Esophagus (tissue), 2 donors: Measurements from ENCODE around the gene GSDMA. TPM values are rescaled to one million over a fixed set of nuclear protein-coding genes. Genes with fewer than 3 reads are reported as not detected.
A peak's percentile ranks its signal among the peaks of the same experiment; 100 is the strongest.

ENCODE experiments used
- H3K27ac ChIP-seq, 2 donors: one replicate each; pipeline ENCODE4 v1.5.1; 2013; ENCODE audit warnings: low read depth in 2 of 2, mild to moderate bottlenecking in 2 of 2, inconsistent platforms in 1 of 2, low read length in 1 of 2, moderate library complexity in 1 of 2
- H3K27me3 ChIP-seq, 2 donors: one replicate each; pipeline ENCODE4 v1.6.1; 2013; ENCODE audit warnings: low read length in 2 of 2, control low read depth in 1 of 2, mild to moderate bottlenecking in 1 of 2; ENCODE audit not compliant: insufficient read depth in 2 of 2, control insufficient read depth in 1 of 2
- H3K36me3 ChIP-seq, 2 donors: one replicate each; pipeline ENCODE4 v1.6.1; 2013; ENCODE audit warnings: low read length in 1 of 2; ENCODE audit not compliant: control insufficient read depth in 2 of 2, insufficient read depth in 2 of 2
- H3K4me1 ChIP-seq, 2 donors: one replicate each; pipeline ENCODE4 v1.6.1; 2013; ENCODE audit warnings: low read length in 1 of 2; ENCODE audit not compliant: control insufficient read depth in 2 of 2, insufficient read depth in 2 of 2
- H3K4me3 ChIP-seq, 2 donors: one replicate each; pipeline ENCODE4 v1.5.1; 2013; ENCODE audit warnings: low read length in 2 of 2, mild to moderate bottlenecking in 2 of 2, low read depth in 1 of 2, moderate library complexity in 1 of 2
- H3K9me3 ChIP-seq, 2 donors: one replicate each; pipeline ENCODE4 v1.6.1; 2013; ENCODE audit warnings: mild to moderate bottlenecking in 2 of 2, low read depth in 1 of 2, low read length in 1 of 2, moderate library complexity in 1 of 2; ENCODE audit not compliant: control insufficient read depth in 2 of 2, insufficient read depth in 1 of 2
- WGBS, 2 donors: extraction: QIAGEN DNeasy Blood & Tissue Kit; methylation state at CpG; one replicate each; pipeline ENCODE4 v1.1.7; 2013; 5-methylcytosine and 5-hydroxymethylcytosine counted together
- polyA plus RNA-seq, 2 donors: library from polyadenylated mRNA; stranded (reverse); fragments of 200-250 nt; gene quantifications; one replicate each; pipeline ENCODE4 v1.2.3, GENCODE V29; 2013
- donor health status: healthy with polysubstance abuse.
- donor health status: Bipolar disorder and iron deficiency.

The GSDMA gene
- polyA plus RNA-seq, 2 donors, result 0.59 to 0.98 TPM

DNA sequence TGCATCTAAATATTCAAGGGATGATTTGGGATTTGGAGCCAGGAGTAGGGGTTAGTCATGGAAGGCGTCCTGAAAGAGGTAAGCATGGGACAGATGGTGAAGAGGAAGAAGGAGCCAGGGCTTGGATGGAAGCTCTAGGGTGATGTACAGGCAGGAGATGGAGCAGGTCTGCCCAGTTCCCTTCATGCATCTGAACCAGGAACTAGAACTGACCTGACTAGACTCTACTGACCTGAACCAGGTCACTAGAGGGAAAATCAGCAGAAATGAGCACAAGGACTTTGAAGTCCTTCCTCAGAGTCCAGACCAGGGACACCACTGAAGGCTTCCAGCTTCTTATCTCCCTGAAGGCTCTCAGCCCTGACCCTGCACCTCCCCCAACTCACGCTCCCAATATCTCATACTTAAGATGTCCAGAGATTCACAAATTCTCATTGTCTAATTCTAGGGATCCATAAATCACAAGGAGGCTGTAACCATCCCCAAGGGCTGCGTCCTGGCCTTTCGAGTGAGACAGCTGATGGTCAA is 8.3 kb downstream of the GSDMA start:
- H3K4me3 ChIP-seq, result no peak overlapping the region
- H3K36me3 ChIP-seq, result no peaks in the 10 kb centered on the region
- no peak overlapping the region for H3K27ac ChIP-seq
- no peaks in the 10 kb centered on the region for H3K9me3 ChIP-seq
- H3K27me3 ChIP-seq, result peaks cover 0 to 3% of the 10 kb centered on the region in 2 donors
- 89 to 91% methylated on average over 4 of the region's 4 CpGs for WGBS, 2 donors
- no peaks in the 10 kb centered on the region for H3K4me1 ChIP-seq

- Histone ChIP-seq H3K27me3 (peaks cover 0 to under 1% of the 10 kb centered on the region in 2 donors), H3K4me3 (no peak overlapping the region), H3K4me1 (no peaks in the 10 kb centered on the region), H3K36me3 (no peaks in the 10 kb centered on the region), H3K27ac (no peak overlapping the region), H3K9me3 (no peaks in the 10 kb centered on the region)
- WGBS, 2 donors, result 34 to 47% methylated on average over 3 of the region's 3 CpGs
Observed at GRCh38 chr17:39972271-39972670, 9.5 kb downstream of the GSDMA start.

- Histone ChIP-seq H3K4me1 (no peaks in the 10 kb centered on the region), H3K27ac (no peak overlapping the region), H3K9me3 (no peaks in the 10 kb centered on the region), H3K36me3 (no peaks in the 10 kb centered on the region), H3K4me3 (no peak overlapping the region), H3K27me3 (no peaks in the 10 kb centered on the region)
- WGBS, 2 donors, result 82 to 83% methylated on average over 2 of the region's 2 CpGs
Observed at GRCh38 chr17:39973496-39973895, 10.7 kb downstream of the GSDMA start.

GRCh38 chr17:39974433-39974832 is 11.6 kb downstream of the GSDMA start:
- Histone ChIP-seq H3K4me3 (no peak overlapping the region), H3K27me3 (no peaks in the 10 kb centered on the region), H3K27ac (no peak overlapping the region), H3K36me3 (no peaks in the 10 kb centered on the region), H3K9me3 (no peaks in the 10 kb centered on the region), H3K4me1 (no peaks in the 10 kb centered on the region)
- 78 to 79% methylated on average over 5 of the region's 5 CpGs for WGBS, 2 donors

DNA sequence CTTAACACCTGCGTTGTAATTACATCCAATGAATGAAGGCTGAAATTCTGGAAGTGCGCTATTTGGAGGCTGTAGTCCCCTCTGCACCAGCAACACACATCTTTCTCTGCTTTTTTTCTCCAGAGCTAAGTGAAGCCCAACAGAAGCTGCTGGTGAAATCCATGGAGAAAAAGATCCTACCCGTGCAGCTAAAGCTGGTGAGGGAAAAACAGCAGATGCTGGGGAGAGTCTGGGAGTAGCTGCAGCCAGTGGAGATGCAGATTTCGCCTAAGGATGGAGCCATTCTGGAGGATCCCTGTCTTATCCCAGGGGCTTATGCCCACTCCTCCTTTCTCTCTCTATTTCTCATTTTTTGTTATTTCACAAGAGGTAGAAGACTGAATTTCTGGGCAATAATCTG is 13.0 kb downstream of the GSDMA start:
- WGBS, 2 donors, result 70% methylated on average over 4 of the region's 4 CpGs
- no peak overlapping the region for H3K4me3 ChIP-seq
- H3K4me1 ChIP-seq, result no peaks in the 10 kb centered on the region
- H3K27ac ChIP-seq, result no peak overlapping the region
- H3K27me3 ChIP-seq, result no peaks in the 10 kb centered on the region
- no peaks in the 10 kb centered on the region for H3K9me3 ChIP-seq
- no peaks in the 10 kb centered on the region for H3K36me3 ChIP-seq

DNA sequence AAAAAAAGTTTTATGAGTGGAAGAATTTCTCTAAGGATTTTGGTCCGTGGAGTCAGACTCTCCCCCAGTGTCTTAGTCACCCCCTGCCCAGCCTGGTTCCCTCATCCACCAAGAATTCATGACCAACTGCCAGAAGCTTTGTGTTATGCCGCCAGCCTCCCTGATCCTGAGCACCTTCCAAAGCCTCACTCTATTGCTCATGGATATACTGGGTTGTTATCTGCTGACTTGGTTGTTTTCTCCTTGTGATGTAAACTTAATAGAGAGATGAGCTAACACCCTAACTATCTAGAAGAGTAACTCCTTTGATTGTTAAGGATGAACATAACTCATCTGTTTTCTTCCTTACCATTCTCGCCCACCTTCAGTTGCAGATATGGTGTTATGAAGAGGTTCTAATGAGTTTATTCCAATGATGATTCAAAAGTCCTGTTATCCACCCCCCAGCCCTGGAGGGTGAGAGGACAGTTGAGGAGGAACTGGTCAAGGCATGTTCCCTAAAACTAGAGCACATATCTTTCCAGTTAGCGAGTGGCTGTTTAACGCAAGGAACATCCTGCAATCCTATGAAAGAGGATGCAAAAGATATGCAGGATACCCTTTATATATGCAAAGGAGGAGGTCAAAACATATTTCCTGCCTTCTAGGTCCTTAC is 16.3 kb downstream of the GSDMA start:
- H3K4me1 ChIP-seq, result no peaks in the 10 kb centered on the region
- H3K27me3 ChIP-seq, result no peaks in the 10 kb centered on the region
- peaks cover 0 to 1% of the 10 kb centered on the region in 2 donors for H3K36me3 ChIP-seq
- H3K9me3 ChIP-seq, result no peaks in the 10 kb centered on the region
- no peak overlapping the region for H3K4me3 ChIP-seq
- 62 to 68% methylated on average over 5 of the region's 5 CpGs for whole genome bisulfite sequencing, 2 donors
- H3K27ac ChIP-seq, result no peak overlapping the region

DNA sequence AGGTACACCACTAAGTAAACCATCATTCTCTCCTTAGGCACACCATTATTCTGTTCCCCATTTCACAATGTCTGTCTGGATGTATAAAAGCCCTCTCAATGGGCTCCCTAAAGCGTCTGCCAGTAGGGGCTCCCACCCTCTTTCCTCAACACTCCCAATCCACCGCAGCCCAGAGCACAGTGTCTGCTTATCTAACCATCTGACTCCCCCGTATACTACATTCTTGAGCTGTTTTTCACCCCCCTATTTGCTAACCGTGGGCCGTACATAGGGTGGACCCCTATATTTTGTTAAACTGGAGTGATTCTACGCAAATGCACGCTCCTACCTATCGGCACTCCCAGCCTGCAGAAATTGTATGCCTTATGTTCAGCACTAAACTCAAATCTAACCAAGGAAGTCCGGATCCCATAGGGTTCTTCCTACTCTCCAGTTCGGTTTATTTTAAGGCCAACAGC is 17.1 kb downstream of the GSDMA start:
- H3K27me3 ChIP-seq, result no peaks in the 10 kb centered on the region
- no peaks in the 10 kb centered on the region for H3K4me1 ChIP-seq
- peaks cover 6 to 9% of the 10 kb centered on the region in 2 donors for H3K36me3 ChIP-seq
- no peaks in the 10 kb centered on the region for H3K9me3 ChIP-seq
- H3K4me3 ChIP-seq, result peak overlapping the region; percentile 70 to 87
- 1% methylated on average over 10 of the region's 10 CpGs for WGBS, 2 donors
- H3K27ac ChIP-seq, result peak overlapping the region; percentile 63 to 90

DNA sequence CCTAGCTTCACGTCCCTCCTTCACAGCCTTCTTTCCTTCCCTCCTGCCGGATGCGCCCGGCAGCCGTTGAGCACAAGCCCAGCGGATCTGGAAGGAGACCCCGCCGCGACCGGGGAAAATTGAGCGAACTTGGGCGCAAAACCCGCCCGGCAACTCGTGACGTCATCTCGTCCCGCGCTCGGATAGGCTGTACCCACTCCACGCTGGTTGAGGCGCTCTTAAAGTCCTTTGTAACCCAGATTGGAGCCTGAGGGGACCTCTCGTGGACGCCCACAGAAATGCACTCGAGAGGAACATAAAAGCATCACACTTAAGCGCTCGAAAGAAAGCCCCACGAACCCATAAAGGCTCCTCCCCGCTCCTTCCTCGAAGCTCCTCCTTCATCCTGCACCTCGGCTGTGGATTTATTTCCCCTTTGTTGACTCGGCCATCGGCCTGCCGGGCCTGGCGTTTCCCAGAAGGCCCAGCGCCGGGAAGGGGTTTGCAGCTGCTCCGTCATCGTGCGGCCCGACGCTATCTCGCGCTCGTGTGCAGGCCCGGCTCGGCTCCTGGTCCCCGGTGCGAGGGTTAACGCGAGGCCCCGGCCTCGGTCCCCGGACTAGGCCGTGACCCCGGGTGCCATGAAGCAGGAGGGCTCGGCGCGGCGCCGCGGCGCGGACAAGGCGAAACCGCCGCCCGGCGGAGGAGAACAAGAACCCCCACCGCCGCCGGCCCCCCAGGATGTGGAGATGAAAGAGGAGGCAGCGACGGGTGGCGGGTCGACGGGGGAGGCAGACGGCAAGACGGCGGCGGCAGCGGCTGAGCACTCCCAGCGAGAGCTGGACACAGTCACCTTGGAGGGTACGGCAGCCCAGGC is 17.8 kb downstream of the GSDMA start, which contains the start of gene PSMD3:
Gene PSMD3 (plus strand): TSS at position 457 of the 856 bp plus-strand sequence. CDS start 164 bp downstream, at position 621.
- Histone ChIP-seq H3K27ac (peak within 1 kb of the TSS; percentile 91 to 96), H3K4me3 (peak within 1 kb of the TSS; percentile 87 to 91), H3K4me1 (no peaks in the 10 kb centered on the region), H3K9me3 (no peaks in the 10 kb centered on the region), H3K36me3 (peaks cover 6 to 13% of the 10 kb centered on the region in 2 donors), H3K27me3 (no peaks in the 10 kb centered on the region)
- 0% methylated on average over 84 of the region's 84 CpGs for WGBS, 2 donors

DNA sequence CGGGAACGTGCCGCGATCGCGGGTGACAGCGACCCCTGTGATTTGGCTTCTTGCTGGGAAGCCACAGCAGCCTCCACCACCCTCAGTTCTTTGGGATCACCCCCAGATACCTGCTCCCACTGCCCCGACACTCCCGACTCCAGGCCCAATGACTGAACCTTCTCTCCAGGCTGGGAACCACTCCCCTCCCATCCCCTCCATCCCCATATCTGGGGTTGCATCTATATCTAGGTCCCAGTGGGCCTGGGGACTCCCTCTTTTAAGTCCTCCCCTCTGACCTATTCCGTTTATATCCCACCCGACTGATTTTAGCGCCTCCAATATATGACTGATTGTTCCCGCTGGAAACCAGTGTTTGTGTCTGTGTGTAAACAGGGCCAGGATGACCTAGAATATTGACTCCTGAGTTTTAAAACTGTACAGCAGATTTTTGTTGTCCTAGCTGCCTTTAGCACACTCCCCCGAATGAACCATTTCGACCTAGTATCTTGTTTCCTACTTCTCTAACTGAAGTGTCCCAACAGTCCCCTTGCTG is 18.5 kb downstream of the GSDMA start:
- Histone ChIP-seq H3K4me1 (no peaks in the 10 kb centered on the region), H3K27ac (peak overlapping the region; percentile 91 to 96), H3K27me3 (no peaks in the 10 kb centered on the region), H3K4me3 (peak overlapping the region; percentile 87 to 91), H3K9me3 (no peaks in the 10 kb centered on the region), H3K36me3 (peaks cover 6 to 16% of the 10 kb centered on the region in 2 donors)
- 0% methylated on average over 15 of the region's 15 CpGs for WGBS, 2 donors
